ENCODE data around the gene KCNMA1. TPM values are rescaled to one million over a fixed set of nuclear protein-coding genes. Genes with fewer than 3 reads are reported as not detected.

The KCNMA1 gene
- total RNA-seq, 2 donors from 2014 or later = 29.1 to 37.9 TPM

DNA sequence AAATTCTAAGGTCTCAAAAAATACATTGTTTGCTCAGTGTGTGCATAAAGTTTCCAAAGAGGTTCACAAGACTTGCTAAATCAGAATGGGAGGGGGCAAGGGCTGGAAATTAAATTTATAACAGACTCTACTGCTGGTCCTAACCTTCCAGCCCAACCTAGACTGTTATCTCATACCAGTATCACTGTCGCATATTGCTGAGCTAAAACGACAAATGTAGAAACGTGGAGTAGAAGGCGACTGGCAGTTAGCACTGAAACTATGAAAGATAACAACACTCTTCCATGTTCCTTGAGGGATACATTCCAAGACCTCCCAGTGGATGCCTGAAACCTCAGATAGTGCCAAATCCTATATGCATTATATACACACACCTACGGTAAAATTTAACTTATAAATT is 514.3 kb downstream of the KCNMA1 start:
- Histone ChIP-seq H3K9me3 (no peaks in the 10 kb centered on the region), H3K4me1 (replicated peaks) (no peaks in the 10 kb centered on the region), H3K4me3 (no peak overlapping the region), H3K27me3 (replicated peaks; ENCODE audit: insufficient read depth) (no peaks in the 10 kb centered on the region), H3K27ac (no peak overlapping the region), H3K36me3 (no peaks in the 10 kb centered on the region)
- WGBS = 78% methylated on average over 5 of the region's 5 CpGs
- intact Hi-C loops (cut with DNase I) = no loop called here
- no peak for TF ChIP-seq POLR2AphosphoS5 (IDR thresholded peaks at IDR 0.05)
- TF ChIP-seq CTCF (IDR thresholded peaks at IDR 0.05) = no peak
- TF ChIP-seq POLR2A (IDR thresholded peaks at IDR 0.05) = no peak
- no peak for DNase-seq (ENCODE audit: low spot score)

- no peak for DNase-seq (ENCODE audit: low spot score)
- no peak for TF ChIP-seq POLR2A (IDR thresholded peaks at IDR 0.05)
- TF ChIP-seq POLR2AphosphoS5 (IDR thresholded peaks at IDR 0.05) = no peak
- no peak for TF ChIP-seq CTCF (IDR thresholded peaks at IDR 0.05)
- Histone ChIP-seq H3K4me1 (replicated peaks) (no peaks in the 10 kb centered on the region), H3K9me3 (no peaks in the 10 kb centered on the region), H3K4me3 (no peak overlapping the region), H3K36me3 (no peaks in the 10 kb centered on the region), H3K27ac (no peak overlapping the region), H3K27me3 (replicated peaks; ENCODE audit: insufficient read depth) (no peaks in the 10 kb centered on the region)
- intact Hi-C loops (cut with DNase I) = no loop called here
- WGBS = 78% methylated on average over 10 of the region's 10 CpGs
Measured at GRCh38 chr10:77121829-77122228, 515.8 kb downstream of the KCNMA1 start.

GRCh38 chr10:77120666-77121376 is 516.8 kb downstream of the KCNMA1 start:
- Histone ChIP-seq H3K4me3 (no peak overlapping the region), H3K9me3 (no peaks in the 10 kb centered on the region), H3K27me3 (replicated peaks; ENCODE audit: insufficient read depth) (no peaks in the 10 kb centered on the region), H3K36me3 (no peaks in the 10 kb centered on the region), H3K27ac (no peak overlapping the region), H3K4me1 (replicated peaks) (no peaks in the 10 kb centered on the region)
- intact Hi-C loops (cut with DNase I) = no loop called here
- no peak for DNase-seq (ENCODE audit: low spot score)
- WGBS = 53% methylated on average over 4 of the region's 4 CpGs
- TF ChIP-seq CTCF (IDR thresholded peaks at IDR 0.05) = no peak
- no peak for TF ChIP-seq POLR2A (IDR thresholded peaks at IDR 0.05)
- TF ChIP-seq POLR2AphosphoS5 (IDR thresholded peaks at IDR 0.05) = no peak

- H3K27ac ChIP-seq = no peak overlapping the region
- H3K36me3 ChIP-seq = no peaks in the 10 kb centered on the region
- DNase-seq (ENCODE audit: low spot score) = no peak
- H3K4me3 ChIP-seq = no peak overlapping the region
- H3K4me1 ChIP-seq (replicated peaks) = no peaks in the 10 kb centered on the region
- intact Hi-C loops (cut with DNase I) = no loop called here
- no peak for TF ChIP-seq CTCF (IDR thresholded peaks at IDR 0.05)
- TF ChIP-seq POLR2A (IDR thresholded peaks at IDR 0.05) = no peak
- no peak for TF ChIP-seq POLR2AphosphoS5 (IDR thresholded peaks at IDR 0.05)
- H3K9me3 ChIP-seq = no peaks in the 10 kb centered on the region
- WGBS = 23% methylated on average over 4 of the region's 4 CpGs
- H3K27me3 ChIP-seq (replicated peaks; ENCODE audit: insufficient read depth) = no peaks in the 10 kb centered on the region
Measured at GRCh38 chr10:77120012-77120411, 517.6 kb downstream of the KCNMA1 start.

DNA sequence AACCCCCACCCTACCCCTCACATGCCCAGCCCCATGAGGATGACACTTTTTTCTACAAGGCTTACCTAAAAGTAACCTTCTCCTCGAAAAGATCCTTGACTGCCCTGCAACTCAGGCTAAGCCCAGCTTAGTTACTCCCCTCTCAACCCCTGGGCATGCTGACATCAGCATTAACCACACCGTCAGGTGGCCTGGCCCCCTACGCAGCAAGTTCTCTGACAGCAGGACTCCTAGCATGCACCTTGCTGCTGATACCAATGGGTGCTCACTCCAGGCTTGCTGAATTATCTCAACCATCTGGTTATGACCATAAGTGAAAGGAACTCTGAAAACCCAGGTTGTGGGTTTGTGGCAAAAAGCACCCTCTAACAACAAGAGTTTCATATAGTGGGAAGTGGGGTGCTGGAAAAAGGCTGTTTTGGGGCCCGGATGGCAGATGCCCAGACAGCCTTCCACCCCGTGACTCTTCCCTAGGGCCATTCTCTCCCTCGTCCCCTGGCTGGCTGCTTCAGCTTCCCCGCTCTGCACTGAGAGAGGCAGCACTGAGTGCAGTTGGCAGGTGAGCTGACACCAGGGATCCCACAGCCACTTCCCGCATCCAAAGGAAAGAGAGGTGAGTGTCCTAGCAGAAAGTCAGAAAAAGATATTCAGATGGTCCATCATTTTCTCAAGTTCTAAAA is 518.9 kb downstream of the KCNMA1 start:
- no peaks in the 10 kb centered on the region for H3K4me1 ChIP-seq (replicated peaks)
- H3K27ac ChIP-seq = no peak overlapping the region
- no peaks in the 10 kb centered on the region for H3K27me3 ChIP-seq (replicated peaks; ENCODE audit: insufficient read depth)
- no peak for DNase-seq (ENCODE audit: low spot score)
- H3K9me3 ChIP-seq = no peaks in the 10 kb centered on the region
- WGBS = 93% methylated on average over 8 of the region's 8 CpGs
- intact Hi-C loops (cut with DNase I) = no loop called here
- H3K4me3 ChIP-seq = no peak overlapping the region
- TF ChIP-seq POLR2A (IDR thresholded peaks at IDR 0.05) (no peak), POLR2AphosphoS5 (IDR thresholded peaks at IDR 0.05) (no peak), CTCF (IDR thresholded peaks at IDR 0.05) (no peak)
- no peaks in the 10 kb centered on the region for H3K36me3 ChIP-seq
